IPS-11a (cell line): ENCODE measurements around the gene ZNF892.
A peak's percentile ranks its signal among the peaks of the same experiment; 100 is the strongest.
"Not testable (repeated sequence)": the region's sequence is repeated elsewhere in the genome, so short reads cannot be mapped to it uniquely, and the experiment has no call there.

Experiments
- H3K4me3 ChIP-seq: one replicate; pipeline ENCODE4 v1.5.1; 2013; ENCODE audit warnings: low read depth, low read length, control low read depth

ZNF892 gene

DNA sequence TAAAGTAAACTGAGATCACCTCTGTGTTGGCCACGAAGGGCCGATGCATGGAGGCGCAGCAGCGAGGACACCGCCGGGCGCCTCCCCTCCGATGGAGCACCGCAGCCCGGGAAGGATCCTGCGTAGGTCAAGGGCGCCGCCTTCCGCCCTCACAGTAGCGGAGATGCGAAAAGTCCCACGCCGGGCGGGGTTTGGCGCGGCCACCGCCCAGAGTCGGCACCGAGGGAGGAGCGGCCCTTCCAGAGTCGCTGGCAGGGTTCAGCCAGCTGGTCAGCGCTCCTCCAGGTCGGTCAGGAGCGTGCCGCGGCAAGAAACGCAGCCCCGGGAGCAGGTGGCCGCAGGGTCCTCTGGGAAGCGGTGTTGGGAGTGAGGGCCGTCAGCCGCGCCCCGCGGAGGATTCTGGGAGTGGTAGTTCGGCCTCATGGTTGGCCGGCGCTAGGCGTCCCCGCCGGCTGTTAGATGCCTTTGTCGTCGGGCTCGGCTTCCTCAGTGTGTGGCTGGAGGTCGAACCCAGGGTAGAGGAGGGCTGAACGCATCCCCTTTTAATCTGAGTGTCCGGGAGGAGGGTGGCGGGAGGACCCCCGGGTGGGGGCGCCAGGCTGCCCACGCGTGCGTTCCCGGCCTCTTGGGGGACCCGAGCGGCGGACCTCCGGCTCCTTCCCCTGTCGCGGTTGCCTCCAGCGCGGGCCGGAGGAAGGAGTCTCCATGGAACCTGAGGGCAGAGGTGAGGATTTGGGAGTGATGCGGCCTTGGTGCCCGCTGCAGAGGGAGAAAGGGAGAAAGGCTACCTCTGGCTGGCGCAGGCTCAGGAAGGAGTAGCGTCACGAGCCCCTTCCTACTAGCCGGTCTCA, at the start of gene ZNF892:
Gene ZNF892 (plus strand): TSS at position 411 of the 851 bp plus-strand sequence. CDS start 295 bp downstream, at position 706.
- H3K4me3 ChIP-seq, result peak within 1 kb of the TSS; percentile 78

DNA sequence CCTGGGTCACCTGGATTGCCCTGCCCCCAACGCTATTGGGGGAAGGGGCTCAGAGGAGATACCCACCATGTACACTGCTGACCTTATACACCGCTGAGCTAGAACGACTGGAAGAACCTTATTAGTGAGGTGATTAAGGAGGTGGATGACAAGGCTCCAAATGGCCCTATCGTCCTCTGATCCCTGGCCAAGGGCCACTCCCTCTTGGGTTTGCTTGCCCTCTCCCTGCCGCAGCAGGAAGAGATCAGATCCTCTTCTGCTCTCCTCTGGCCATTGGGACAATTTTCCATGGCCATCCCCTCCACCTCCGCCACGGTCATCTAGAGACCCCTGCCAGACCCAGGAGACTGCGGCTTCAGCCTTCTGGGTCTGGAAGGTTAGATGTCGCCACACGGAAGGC, 48.9 kb upstream of the ZNF892 start:
- peak overlapping the region; percentile 76 for H3K4me3 ChIP-seq

DNA sequence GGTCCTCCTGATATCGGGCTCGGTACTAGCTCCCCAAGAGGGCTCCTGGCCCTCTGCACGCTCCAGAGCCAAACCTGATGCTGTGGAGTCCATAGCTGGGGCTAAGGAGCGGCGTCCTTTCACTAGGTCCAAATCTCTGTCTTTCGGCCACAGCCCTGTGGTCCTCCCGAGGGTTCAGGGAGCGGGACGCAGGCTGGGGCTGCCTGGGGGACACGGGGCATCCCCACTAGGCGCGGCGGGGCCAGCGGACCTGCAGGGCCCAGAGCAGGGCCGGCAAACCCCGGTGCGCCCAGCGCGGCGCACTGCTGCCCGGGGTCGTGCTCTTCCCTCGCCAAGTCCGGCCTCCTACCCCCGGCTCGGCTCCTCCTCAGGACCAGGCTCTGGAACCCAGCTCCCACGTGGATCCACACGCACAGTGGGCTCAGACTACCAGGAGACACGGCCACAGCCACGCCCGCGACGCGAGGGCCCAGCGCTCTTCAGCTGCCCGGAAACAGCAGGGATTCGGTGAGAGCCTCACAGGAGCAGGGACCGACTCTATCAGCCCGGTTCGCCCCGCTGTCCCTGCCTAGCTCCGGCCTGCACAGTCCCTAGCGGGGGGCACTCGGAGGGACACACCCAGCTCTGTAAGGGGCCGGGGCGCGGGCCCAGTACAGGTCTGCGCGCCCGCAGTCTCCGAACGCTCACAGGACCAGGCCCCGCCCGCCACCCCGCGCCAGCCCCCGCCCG, 48.3 kb upstream of the ZNF892 start:
- H3K4me3 ChIP-seq, result peak overlapping the region; percentile 76

DNA sequence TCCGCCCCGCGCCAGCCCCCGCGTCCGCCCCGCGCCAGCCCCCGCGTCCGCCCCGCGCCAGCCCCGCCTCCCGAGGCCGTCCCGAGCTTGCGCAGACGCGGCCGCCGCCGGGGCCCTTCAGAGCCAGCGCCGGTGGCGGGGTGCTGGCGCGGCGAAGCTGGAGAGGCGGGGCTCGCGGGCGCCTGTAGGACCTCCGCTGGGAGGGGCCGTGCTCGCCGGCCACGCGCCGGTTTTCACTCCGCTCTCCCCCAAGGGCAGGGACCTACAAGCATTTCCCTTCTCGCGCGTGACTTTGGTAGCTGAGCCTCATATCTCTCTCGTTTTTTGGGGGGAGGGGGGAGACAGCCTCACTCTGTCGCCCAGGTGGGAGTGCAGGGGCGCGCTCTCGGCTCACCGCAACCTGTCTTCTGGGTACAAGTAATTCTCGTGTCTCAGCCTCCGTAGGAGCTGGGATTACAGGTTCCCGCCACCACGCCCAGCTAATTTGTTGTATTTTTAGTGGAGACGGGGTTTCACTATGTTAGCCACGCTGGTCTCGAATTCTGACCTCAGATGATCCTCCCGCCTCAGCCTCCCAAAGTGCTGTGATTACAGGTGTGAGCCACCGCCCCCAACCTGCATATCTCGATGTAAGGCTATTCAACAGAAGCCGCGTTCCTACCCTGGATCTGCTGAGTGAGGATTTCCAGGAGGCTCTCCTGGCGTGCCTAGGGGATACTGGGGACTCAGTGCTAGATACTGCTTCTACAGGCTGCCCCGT, 47.5 kb upstream of the ZNF892 start, which contains the start of gene ZNF514:
Gene ZNF514 (minus strand): TSS at position 159 of the 760 bp plus-strand sequence. CDS start 6,595 bp downstream, outside the sequence.
- H3K4me3 ChIP-seq, result peak within 1 kb of the TSS; percentile 76

DNA sequence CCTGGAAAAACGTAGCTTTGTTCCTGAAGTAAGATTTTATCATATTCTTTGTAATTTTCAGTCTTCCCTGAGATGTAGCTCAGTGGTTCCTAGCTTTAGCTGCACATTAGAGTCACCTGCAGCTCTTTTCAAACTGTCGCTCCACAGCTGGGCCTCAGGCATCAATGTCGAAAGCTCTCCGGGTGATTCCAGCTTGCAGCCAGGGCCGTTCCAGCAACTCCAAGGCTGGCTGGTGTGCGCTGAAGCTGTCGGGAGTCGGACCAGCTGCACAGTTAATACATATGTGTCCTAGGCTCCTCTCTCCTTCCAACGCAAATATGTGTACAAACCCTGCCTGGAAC, 42.3 kb upstream of the ZNF892 start:
- H3K4me3 ChIP-seq, result peak overlapping the region; percentile 93

DNA sequence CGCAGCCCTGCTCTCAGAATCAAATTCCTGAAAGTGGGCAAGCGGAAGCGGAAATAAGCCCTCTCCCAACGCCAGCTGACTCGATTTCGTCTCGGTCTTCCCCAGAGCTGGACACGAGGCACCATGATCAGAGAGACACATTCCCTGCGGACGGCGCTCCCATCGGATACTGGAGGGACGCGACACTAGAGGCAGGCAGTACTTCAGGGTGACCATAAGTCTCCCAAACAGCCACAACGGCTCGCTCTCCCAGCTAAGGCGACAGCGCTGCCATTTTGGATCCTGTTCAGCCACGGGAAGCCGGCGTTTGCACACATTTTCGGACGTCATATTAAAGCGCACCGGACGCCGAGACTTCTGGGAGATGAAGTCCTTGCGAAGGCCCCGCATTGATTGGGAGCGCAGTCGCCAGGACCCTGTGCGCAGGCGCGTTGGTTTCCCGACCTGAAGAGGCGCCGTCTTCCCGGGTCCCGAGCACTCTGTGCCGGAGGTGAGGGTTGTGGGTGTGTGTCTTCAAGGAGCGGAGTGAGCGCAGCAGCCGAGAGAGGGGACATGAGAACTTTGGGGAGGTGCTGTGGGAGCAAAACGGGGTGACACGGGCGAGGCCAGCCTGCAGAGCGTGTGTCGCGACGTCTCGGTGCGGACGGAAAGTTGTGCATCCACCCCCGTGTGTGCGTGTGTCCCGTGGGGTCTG, 41.8 kb upstream of the ZNF892 start, which contains the start of gene ZNF2:
Gene ZNF2 (plus strand): TSS at position 439 of the 694 bp plus-strand sequence. CDS start 10,418 bp downstream, outside the sequence.
- H3K4me3 ChIP-seq, result peak within 1 kb of the TSS; percentile 93

DNA sequence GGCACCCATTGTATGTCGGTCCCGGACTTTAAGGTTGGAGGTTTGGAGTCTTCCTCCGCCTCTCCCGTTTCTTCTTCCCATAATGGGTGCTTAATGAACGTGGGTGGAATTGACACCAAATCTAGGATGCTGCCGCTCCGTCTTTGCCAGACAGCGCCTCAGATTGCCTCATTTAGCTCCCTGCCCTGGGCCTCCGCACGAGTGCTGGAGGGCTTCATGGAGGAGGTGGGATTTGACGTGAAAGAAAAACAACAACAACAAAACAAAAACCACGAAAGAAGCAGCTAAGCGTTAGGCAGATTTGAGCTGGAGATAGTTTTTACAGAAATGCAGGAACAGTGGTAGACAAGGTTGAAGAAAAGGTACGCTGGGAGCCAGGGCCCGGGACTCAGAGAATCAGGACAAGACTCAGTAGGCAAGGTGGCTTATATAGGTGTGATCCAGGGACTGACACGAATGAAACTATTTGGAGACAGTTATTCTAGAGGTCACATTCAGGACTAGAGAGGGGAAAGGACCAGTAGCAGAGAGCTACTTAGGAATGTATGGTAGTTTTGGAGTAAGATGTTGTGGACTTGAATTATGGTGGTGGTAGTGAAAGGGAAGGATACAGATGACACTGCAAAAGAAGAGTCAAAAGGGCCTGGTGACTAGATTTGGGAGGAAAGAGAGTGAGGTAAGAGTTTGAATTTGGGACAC, 41.1 kb upstream of the ZNF892 start:
- peak overlapping the region; percentile 93 for H3K4me3 ChIP-seq

DNA sequence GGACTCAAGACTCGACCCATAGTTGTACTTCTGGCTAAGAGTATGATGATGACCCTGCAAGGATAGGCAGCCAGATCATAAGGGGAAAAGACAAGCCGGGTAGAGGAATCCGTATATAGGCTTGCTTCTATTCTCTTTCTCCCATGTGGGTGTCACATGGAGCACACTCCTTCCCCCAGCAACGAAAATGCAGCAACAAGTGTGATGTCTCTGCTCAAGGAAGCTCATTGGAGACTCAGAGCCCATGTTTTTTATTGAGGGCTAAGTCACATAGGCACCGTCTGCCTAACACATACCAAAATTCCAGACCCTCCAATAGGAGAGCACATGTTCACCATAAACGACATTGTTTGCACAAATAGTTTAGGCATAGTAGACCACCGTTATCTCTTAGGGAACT, 35.4 kb upstream of the ZNF892 start:
- H3K4me3 ChIP-seq, result no peak overlapping the region

DNA sequence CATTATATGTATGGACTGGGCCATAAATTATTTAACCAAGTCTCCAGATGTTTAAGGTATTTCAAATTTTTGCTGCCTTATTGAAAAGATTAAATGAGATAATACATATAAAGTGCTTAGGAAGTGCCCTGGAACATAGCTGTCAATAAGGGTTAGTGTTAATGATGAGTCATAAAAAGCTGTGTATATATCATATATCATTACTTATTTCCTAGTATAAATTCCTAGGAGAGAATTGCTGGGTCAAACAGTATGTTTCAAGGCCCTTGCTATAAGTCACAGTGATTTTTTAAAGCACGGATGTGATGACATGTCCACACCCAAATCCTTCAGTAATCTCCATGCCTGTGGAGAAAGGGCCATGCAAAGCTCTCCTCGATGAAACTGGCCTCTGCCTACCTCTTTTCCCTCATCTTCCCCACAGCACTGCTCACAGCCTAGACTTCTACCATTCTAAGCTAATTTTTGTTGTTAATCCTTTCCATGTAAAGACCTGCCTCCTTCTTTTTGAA, 33.2 kb upstream of the ZNF892 start:
- H3K4me3 ChIP-seq, result no peak overlapping the region

DNA sequence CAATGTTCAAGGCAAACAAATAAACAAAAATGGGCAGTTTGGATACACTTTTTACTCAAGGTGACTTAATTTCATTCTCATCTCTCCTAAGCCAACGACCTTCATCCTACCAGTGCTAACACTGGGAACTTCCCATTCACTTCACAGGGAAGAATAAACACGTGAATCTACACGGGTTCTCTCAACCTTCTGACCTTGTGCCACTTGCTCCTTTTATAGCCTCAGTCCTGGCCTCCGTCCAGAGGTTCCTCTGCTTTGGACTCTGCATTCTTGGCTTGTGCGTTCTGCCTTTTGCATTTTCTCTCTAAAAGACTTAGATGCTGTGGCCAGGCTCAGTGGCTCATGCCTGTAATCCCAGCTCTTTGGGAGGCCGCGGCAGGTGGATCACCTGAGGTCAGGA, 27.9 kb upstream of the ZNF892 start:
- H3K4me3 ChIP-seq, result no peak overlapping the region

DNA sequence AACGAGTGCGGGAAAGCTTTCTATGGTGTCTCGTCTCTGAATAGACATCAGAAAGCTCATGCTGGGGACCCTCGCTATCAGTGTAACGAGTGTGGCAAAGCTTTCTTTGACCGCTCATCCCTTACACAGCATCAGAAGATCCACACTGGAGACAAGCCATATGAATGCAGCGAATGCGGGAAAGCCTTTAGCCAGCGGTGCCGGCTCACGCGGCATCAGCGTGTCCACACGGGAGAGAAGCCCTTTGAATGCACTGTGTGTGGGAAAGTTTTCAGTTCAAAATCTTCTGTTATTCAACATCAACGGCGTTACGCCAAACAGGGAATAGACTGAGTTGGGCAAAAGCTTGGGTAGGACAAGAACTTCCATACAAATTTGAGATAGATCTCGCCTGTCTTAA, 25.5 kb upstream of the ZNF892 start:
- no peak overlapping the region for H3K4me3 ChIP-seq

DNA sequence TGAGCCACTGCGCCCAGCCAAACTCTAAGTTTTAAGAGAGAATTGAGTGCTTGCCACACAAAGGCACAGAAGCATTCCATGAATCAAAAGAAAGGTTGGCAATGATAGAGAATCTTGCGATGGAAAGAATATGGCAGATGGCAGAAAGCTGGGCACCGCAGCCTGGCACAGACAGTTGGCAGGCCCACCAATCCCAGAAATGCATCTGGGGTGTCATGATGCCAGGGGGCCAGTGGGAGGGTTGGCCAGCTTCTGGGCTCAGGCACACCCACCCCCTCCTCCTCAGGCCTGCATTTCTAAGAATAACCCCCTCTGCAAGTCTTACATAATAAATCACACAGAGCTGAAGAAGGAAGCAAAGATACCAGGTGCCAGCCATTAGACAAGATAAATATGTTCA, 22.1 kb upstream of the ZNF892 start:
- H3K4me3 ChIP-seq, result no peak overlapping the region

DNA sequence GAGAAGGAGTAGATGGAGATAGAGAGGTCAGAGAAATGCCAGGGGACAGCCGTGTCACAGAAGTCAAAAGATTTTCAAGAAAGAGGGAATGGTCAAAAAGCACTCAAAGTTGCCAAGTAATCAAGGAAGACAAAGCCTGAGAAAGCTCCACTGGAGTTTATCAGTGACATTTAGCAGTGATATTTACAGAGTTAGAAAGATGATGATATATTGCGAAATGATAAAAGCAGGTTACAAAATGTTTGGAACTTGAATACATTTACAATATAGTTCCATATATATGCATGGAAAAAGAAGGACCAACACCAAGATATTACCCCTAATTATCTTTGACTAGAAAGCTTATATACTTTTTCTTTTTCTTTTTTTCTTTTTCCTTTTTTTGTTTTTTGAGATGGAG, 21.3 kb upstream of the ZNF892 start:
- H3K4me3 ChIP-seq, result no peak overlapping the region

DNA sequence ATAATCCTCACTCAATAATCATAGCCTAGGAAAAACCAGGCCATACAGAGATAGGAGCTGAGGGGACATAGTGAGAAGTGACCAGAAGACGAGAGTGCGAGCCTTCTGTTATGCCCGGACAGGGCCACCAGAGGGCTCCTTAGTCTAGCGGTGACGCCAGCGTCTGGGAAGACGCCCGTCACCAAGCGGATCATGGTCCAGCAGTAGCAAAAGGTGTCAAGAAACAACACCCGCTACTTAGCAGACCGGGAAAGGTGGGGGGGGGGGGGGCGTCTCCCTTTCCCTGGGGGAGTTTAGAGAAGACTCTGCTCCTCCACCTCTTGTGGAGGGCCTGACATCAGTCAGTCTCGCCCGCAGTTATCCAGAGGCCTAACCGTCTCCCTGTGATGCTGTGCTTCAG, 14.4 kb upstream of the ZNF892 start:
- H3K4me3 ChIP-seq, result not testable (repeated sequence)

DNA sequence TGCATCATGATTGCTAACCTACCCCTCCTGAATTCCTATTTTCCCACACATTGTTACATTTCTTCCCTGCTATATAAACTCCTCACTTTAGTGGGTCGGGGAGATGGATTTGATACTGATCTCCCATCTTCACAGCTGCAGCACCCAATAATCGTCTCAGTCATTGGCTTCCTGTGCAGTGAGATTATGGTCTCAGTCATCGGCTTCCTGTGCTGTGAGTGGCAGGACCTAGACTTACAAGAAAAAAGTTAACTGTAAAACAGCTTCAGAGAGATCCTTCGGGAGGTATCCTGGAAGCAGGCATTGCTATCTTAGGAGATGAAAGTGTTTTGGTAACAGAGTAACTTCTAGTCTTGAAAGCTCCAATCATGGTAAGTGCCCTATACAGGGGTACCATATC, 3.4 kb upstream of the ZNF892 start:
- H3K4me3 ChIP-seq, result no peak overlapping the region

DNA sequence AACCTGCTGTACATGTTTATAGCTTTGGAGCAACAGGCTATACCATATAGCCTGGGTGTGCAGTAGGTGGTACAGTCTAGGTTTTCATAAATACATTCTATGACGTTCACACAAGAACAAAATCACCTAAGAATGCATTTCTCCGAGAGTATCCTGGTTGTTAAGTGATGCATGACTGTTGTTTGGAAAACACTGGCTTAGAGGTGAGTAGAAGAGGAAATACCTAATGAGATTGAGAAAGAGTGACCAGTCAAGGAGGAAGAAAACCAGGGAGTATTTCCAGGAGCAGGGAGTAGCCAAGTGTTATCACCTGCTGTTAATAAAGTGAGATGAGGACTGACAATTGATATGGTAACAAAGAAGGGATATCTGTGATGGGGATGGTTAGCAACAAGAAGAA, 2.9 kb upstream of the ZNF892 start:
- H3K4me3 ChIP-seq, result no peak overlapping the region

DNA sequence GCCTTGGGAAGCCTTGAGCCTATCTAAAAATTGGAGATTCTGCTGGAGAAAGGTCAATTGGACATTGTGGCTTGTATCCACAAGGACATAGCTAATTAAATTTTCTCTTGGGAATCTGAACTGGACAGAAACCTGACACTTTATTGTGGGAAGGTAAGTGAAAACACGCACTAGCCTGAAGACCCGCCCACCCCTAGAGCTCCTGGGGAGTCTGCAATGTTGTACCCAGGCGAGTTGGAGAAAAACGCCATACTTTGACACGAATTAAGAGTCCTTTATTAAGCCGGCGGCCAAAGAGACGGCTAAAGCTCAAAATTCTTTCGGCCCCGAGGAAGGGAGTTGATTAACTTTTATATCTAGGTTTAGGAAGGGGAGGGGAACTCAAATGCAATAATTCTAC, 1.2 kb upstream of the ZNF892 start:
- H3K4me3 ChIP-seq, result peak overlapping the region; percentile 33

DNA sequence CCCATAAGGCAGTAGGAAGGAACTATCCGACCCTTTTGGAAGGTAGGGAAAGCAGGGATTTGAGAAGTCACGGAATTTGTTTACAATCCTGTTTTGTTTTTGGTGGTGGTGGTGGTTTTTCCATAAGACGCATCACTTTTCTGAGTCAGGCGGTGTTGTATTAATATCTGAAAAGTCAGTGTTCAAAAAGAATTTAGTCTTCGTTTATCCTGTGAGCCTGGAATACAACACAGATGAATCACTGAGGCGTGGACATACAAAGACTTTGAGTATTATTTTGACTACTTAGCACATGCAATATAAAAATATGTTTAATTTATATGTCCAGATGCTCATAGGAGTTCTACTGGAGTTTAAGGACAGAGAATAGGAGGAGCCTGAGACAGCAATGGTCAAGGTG, 785 bp downstream of the ZNF892 start:
- peak overlapping the region; percentile 78 for H3K4me3 ChIP-seq

DNA sequence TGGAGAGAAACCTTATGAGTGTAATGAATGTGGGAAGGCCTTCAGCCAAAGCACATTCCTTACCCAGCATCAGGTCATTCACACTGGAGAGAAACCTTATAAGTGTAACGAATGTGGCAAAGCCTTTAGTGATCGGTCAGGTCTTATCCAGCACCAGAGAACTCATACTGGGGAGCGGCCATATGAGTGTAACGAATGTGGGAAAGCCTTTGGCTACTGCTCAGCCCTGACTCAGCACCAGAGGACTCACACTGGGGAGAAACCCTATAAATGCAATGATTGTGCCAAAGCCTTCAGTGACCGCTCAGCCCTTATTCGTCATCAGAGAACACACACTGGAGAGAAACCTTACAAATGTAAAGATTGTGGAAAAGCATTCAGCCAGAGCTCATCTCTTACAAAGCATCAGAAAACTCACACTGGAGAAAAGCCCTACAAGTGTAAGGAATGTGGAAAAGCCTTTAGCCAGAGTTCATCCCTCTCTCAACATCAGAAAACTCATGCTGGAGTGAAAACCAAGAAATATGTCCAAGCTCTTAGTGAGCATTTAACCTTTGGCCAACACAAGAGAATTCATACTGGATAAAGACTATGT, 7.8 kb downstream of the ZNF892 start:
- no peak overlapping the region for H3K4me3 ChIP-seq

DNA sequence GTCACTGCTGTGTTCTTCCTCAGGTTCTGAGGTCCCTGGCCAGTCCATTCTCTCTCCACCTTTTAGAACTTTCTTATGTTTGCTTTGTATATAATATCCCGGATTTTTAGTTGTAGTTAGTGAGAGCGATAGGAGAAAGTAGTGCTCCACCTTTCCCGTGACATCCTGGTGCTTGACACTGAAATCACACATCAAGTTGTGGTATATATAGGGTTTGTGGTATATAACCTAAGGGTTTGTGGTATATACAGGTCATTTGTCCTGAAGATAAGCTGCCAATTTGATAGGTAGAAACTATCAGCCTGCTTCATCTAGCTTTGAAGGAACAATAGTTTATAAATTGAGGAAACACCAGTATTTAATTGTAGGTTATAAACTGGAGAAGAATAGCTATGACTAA, 13.1 kb downstream of the ZNF892 start:
- H3K4me3 ChIP-seq, result no peak overlapping the region
